Esophagus muscularis mucosa (tissue), 3 donors: ENCODE data around the gene NCK1.

Experiments
- POLR2A ChIP-seq: fragments of 450-650 bp; IDR thresholded peaks from one replicate; pipeline ENCODE4 v1.6.1; 2017; ENCODE audit warnings: antibody characterized with exemption, moderate library complexity, mild to moderate bottlenecking, low read depth
- TF ChIP-seq, protein P1 (sequence below), 3 experiments: fragments of 200-600 bp in 2 of 3; fragments of 450-650 bp in 1 of 3; sonication (generic) in 2 of 3; IDR thresholded peaks; one replicate each; pipeline ENCODE4 v1.5.1; 2017 to 2019; ENCODE audit warnings: antibody characterized with exemption in 3 of 3, mild to moderate bottlenecking in 2 of 3, moderate library complexity in 1 of 3

DNA sequence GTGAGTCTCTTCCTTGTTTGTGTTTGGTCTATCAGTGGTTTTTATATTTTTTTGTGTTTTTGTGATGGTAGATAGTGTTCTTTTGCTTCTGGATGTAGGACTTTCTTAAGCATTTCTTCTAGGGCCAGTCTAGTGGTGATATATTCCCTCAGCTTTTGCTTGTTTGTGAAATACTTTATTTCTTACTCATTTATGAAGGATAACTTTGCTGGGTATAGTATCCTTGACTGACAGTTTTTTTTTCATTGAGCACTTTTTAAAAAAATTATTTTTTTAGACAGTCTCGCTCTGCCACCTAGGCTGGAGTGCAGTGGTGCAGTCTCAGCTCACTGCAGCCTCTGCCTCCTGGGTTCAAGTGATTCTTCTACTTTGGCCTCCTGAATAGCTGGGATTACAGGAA lies 41.9 kb downstream of the NCK1 start:
- TF ChIP-seq, protein P1, sequence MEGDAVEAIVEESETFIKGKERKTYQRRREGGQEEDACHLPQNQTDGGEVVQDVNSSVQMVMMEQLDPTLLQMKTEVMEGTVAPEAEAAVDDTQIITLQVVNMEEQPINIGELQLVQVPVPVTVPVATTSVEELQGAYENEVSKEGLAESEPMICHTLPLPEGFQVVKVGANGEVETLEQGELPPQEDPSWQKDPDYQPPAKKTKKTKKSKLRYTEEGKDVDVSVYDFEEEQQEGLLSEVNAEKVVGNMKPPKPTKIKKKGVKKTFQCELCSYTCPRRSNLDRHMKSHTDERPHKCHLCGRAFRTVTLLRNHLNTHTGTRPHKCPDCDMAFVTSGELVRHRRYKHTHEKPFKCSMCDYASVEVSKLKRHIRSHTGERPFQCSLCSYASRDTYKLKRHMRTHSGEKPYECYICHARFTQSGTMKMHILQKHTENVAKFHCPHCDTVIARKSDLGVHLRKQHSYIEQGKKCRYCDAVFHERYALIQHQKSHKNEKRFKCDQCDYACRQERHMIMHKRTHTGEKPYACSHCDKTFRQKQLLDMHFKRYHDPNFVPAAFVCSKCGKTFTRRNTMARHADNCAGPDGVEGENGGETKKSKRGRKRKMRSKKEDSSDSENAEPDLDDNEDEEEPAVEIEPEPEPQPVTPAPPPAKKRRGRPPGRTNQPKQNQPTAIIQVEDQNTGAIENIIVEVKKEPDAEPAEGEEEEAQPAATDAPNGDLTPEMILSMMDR (IDR thresholded peaks at IDR 0.05): no peak
- TF ChIP-seq POLR2A: no peak
